Muscle layer of duodenum (tissue), 2 donors: ENCODE data around the gene LNP1.

Experiments used
- H3K27ac ChIP-seq: one replicate; pipeline ENCODE4 v1.7.0; 2013; ENCODE audit warnings: mild to moderate bottlenecking, low read length
- H3K27me3 ChIP-seq: one replicate; pipeline ENCODE4 v1.7.0; 2013; ENCODE audit warnings: low read depth, mild to moderate bottlenecking, control low read depth, low read length
- H3K36me3 ChIP-seq, 2 donors: one replicate each; pipeline ENCODE4 v1.7.0; 2013; ENCODE audit warnings: low read length in 2 of 2, control low read depth in 1 of 2, mild to moderate bottlenecking in 1 of 2; ENCODE audit not compliant: insufficient read depth in 2 of 2, control insufficient read depth in 1 of 2
- H3K4me1 ChIP-seq, 2 donors: one replicate each; pipeline ENCODE4 v1.7.0; 2013; ENCODE audit warnings: low read length in 2 of 2, mild to moderate bottlenecking in 2 of 2, control low read depth in 1 of 2, moderate library complexity in 1 of 2; ENCODE audit not compliant: insufficient read depth in 2 of 2, control insufficient read depth in 1 of 2
- H3K4me3 ChIP-seq, 2 donors: one replicate each; pipeline ENCODE4 v1.7.0; 2013; ENCODE audit warnings: low read length in 2 of 2, low read depth in 1 of 2, mild to moderate bottlenecking in 1 of 2
- H3K9me3 ChIP-seq, 2 donors: one replicate each; pipeline ENCODE4 v1.7.0; 2013; ENCODE audit warnings: low read length in 2 of 2, control low read depth in 1 of 2, mild to moderate bottlenecking in 1 of 2; ENCODE audit not compliant: control insufficient read depth in 1 of 2
- donor health status: healthy.

LNP1 gene

GRCh38 chr3:100482176-100482575 lies 80.8 kb downstream of the LNP1 start:
- no peaks in the 10 kb centered on the region for H3K4me1 ChIP-seq
- H3K9me3 ChIP-seq: no peaks in the 10 kb centered on the region
- H3K27ac ChIP-seq: no peak overlapping the region
- no peaks in the 10 kb centered on the region for H3K27me3 ChIP-seq
- H3K36me3 ChIP-seq: no peaks in the 10 kb centered on the region
- H3K4me3 ChIP-seq: no peak overlapping the region

DNA sequence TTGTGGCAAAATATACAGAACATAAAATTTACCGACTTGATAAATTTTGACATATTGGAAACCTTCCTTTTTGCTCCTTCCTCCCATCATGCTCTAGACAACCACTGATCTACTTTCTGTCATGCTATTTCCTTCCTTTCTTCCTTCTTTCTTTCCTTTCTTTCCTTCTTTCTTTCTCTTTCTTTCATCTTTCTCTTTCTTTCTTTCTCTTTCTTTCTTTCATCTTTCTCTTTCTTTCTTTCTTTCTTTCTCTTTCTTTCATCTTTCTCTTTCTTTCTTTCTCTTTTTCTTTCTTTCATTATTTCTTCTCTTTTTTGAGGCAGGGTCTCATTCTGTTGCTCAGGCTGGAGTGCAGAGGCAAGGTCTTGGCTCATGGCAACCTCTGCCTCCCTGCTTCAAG lies 82.2 kb downstream of the LNP1 start:
- no peak overlapping the region for H3K27ac ChIP-seq
- H3K4me3 ChIP-seq: no peak overlapping the region
- no peaks in the 10 kb centered on the region for H3K36me3 ChIP-seq
- H3K4me1 ChIP-seq: no peaks in the 10 kb centered on the region
- H3K9me3 ChIP-seq: no peaks in the 10 kb centered on the region
- H3K27me3 ChIP-seq: no peaks in the 10 kb centered on the region

GRCh38 chr3:100486808-100487207 lies 85.5 kb downstream of the LNP1 start:
- Histone ChIP-seq H3K27me3 (no peaks in the 10 kb centered on the region), H3K9me3 (no peaks in the 10 kb centered on the region), H3K27ac (no peak overlapping the region), H3K4me1 (no peaks in the 10 kb centered on the region), H3K4me3 (no peak overlapping the region), H3K36me3 (no peaks in the 10 kb centered on the region)

- Histone ChIP-seq H3K4me1 (peaks cover 0 to 6% of the 10 kb centered on the region in 2 donors), H3K36me3 (peaks cover 0 to 4% of the 10 kb centered on the region in 2 donors), H3K27me3 (no peaks in the 10 kb centered on the region), H3K27ac (no peak overlapping the region), H3K4me3 (no peak overlapping the region), H3K9me3 (no peaks in the 10 kb centered on the region)
Measured at GRCh38 chr3:100489118-100489517, 87.8 kb downstream of the LNP1 start.

DNA sequence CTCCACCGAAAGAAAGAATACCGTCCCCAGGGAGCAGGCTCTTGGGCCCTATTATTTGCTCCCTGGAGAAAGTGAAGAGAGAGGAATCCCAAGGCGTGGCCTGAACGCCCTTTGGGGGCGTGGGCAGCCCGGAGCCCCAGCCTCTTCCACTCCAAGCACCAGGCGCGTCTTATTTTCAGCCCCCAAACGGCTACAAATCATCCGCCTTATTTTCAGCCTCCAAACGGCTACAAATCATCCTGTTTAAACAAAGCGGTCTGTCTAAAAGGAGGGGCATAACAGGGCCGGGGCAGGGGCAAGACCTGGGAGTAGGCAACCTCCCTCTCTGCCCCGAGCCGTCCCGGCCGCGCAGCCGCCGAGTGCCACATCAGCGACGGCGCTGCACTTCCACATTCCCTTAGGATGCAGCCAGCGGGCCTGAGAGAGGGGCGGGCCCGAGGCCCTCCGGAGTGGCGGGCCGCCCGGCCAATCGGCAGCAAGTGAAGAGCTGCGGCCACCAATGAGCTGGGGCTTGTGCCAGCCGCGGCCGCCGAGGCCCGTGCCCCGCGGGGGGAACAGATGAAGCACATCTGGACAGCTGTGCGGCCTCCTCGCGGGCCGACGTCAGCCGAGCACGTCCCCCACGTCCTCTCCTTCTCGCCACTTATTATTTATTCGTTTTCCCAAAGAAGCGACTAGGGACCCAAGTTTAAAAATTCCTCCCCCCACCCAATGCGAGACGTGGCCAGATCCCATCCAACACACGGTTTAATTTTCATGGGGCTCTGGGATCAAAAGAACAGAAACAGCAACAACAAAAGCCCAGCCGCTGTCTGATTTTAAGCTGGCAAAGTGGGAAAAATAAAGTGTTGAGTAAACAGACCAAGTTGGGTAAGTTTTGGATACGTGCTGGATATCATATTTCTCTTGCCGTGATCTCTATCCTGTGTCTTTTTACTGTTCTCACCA lies 91.0 kb downstream of the LNP1 start, which contains the start of gene TMEM45A:
Gene TMEM45A (plus strand): TSS at position 561 of the 948 bp plus-strand sequence. CDS start 62,593 bp downstream, outside the sequence.
- no peaks in the 10 kb centered on the region for H3K27me3 ChIP-seq
- H3K4me3 ChIP-seq: peak within 1 kb of the TSS; percentile 75 to 77
- peaks cover 0 to 6% of the 10 kb centered on the region in 2 donors for H3K4me1 ChIP-seq
- H3K36me3 ChIP-seq: peaks cover 0 to 4% of the 10 kb centered on the region in 2 donors
- H3K27ac ChIP-seq: peak within 1 kb of the TSS; percentile 62
- no peaks in the 10 kb centered on the region for H3K9me3 ChIP-seq

GRCh38 chr3:100496711-100497261 lies 95.4 kb downstream of the LNP1 start:
- no peak overlapping the region for H3K4me3 ChIP-seq
- H3K9me3 ChIP-seq: no peaks in the 10 kb centered on the region
- H3K27me3 ChIP-seq: no peaks in the 10 kb centered on the region
- peaks cover 0 to 4% of the 10 kb centered on the region in 2 donors for H3K36me3 ChIP-seq
- H3K4me1 ChIP-seq: peaks cover 0 to 6% of the 10 kb centered on the region in 2 donors
- no peak overlapping the region for H3K27ac ChIP-seq

GRCh38 chr3:100499651-100500050 lies 98.3 kb downstream of the LNP1 start:
- Histone ChIP-seq H3K27ac (no peak overlapping the region), H3K36me3 (no peaks in the 10 kb centered on the region), H3K4me1 (no peaks in the 10 kb centered on the region), H3K9me3 (no peaks in the 10 kb centered on the region), H3K27me3 (no peaks in the 10 kb centered on the region), H3K4me3 (no peak overlapping the region)

DNA sequence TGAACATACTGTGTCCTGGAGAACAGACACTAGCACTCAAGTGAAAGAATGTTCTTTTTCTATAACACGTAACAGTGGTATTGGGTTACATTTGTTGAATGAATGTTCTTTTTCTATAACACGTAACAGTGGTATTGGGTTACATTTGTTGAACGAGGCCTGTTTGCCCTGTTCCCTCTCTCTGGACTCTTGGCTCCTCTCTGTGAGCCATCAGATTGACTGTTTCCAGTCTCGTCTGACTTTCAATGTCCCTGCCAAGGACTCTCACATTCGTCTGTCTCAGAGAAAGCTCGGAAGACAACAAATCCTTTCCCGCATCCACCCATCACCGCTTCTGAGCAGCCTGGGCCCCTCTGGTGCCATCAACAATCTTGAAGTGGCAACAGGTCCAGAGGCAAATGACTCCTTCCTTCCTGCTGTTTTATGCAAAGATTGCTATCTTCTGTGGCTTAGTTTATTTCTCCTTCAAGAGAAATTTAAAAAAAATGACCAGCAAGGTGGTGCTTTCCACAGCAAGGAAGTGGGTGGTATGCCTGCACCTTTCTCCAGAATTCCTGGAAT lies 99.1 kb downstream of the LNP1 start:
- H3K9me3 ChIP-seq: no peaks in the 10 kb centered on the region
- H3K27me3 ChIP-seq: no peaks in the 10 kb centered on the region
- H3K36me3 ChIP-seq: no peaks in the 10 kb centered on the region
- no peak overlapping the region for H3K4me3 ChIP-seq
- no peak overlapping the region for H3K27ac ChIP-seq
- H3K4me1 ChIP-seq: no peaks in the 10 kb centered on the region

- Histone ChIP-seq H3K27me3 (no peaks in the 10 kb centered on the region), H3K4me1 (no peaks in the 10 kb centered on the region), H3K36me3 (no peaks in the 10 kb centered on the region), H3K27ac (no peak overlapping the region), H3K4me3 (no peak overlapping the region), H3K9me3 (no peaks in the 10 kb centered on the region)
Measured at GRCh38 chr3:100503448-100503847, 102.1 kb downstream of the LNP1 start.
